ENCODE measurements around the gene GPR42. TPM values are rescaled to one million over a fixed set of nuclear protein-coding genes. Genes with fewer than 3 reads are reported as not detected.
"Not testable (repeated sequence)": the region's sequence is repeated elsewhere in the genome, so short reads cannot be mapped to it uniquely, and the experiment has no call there.

GPR42 gene
- total RNA-seq, 1 donor from 2014 or later: not detected

- peaks cover 15% of the 10 kb centered on the region for H3K27me3 Mint-ChIP-seq (ENCODE audit: insufficient read depth)
- H3K4me3 Mint-ChIP-seq: no peak overlapping the region
- H3K27ac Mint-ChIP-seq: no peak overlapping the region
- H3K9me3 Mint-ChIP-seq: peaks cover 3% of the 10 kb centered on the region
- peaks cover 11% of the 10 kb centered on the region for H3K4me1 Mint-ChIP-seq (ENCODE audit: low read depth)
- intact Hi-C loops (cut with micrococcal nuclease): no loop called here
- H3K36me3 Mint-ChIP-seq (ENCODE audit: low read depth): no peaks in the 10 kb centered on the region
- DNase-seq (ENCODE audit: low spot score): no peak
Observed at GRCh38 chr19:35378356-35378755, 7.5 kb downstream of the GPR42 start.

- Mint-ChIP-seq H3K27me3 (ENCODE audit: insufficient read depth) (peaks cover 15% of the 10 kb centered on the region), H3K4me1 (ENCODE audit: low read depth) (peaks cover 11% of the 10 kb centered on the region)
- H3K4me3 Mint-ChIP-seq; H3K9me3 Mint-ChIP-seq; DNase-seq (ENCODE audit: low spot score); H3K36me3 Mint-ChIP-seq (ENCODE audit: low read depth); intact Hi-C loops (cut with micrococcal nuclease); H3K27ac Mint-ChIP-seq: not testable (repeated sequence)
Observed at GRCh38 chr19:35379545-35379944, 8.7 kb downstream of the GPR42 start.

- H3K9me3 Mint-ChIP-seq: peaks cover 7% of the 10 kb centered on the region
Observed at GRCh38 chr19:35379992-35380391, 9.1 kb downstream of the GPR42 start.

GRCh38 chr19:35380450-35381124 is 9.7 kb downstream of the GPR42 start:
- Mint-ChIP-seq H3K4me1 (ENCODE audit: low read depth) (peaks cover 5% of the 10 kb centered on the region), H3K27ac (no peak overlapping the region), H3K36me3 (ENCODE audit: low read depth) (no peaks in the 10 kb centered on the region), H3K4me3 (no peak overlapping the region), H3K9me3 (peaks cover 7% of the 10 kb centered on the region), H3K27me3 (ENCODE audit: insufficient read depth) (peaks cover 10% of the 10 kb centered on the region)
- intact Hi-C loops (cut with micrococcal nuclease): no loop called here
- no peak for DNase-seq (ENCODE audit: low spot score)

More at GRCh38 chr19:35379992-35380391, 9.1 kb downstream of the GPR42 start:
- peaks cover 13% of the 10 kb centered on the region for H3K27me3 Mint-ChIP-seq (ENCODE audit: insufficient read depth)
- no peaks in the 10 kb centered on the region for H3K36me3 Mint-ChIP-seq (ENCODE audit: low read depth)
- peaks cover 6% of the 10 kb centered on the region for H3K4me1 Mint-ChIP-seq (ENCODE audit: low read depth)
- intact Hi-C loops (cut with micrococcal nuclease): no loop called here
- H3K27ac Mint-ChIP-seq: no peak overlapping the region
- H3K4me3 Mint-ChIP-seq: no peak overlapping the region
- DNase-seq (ENCODE audit: low spot score): no peak

DNA sequence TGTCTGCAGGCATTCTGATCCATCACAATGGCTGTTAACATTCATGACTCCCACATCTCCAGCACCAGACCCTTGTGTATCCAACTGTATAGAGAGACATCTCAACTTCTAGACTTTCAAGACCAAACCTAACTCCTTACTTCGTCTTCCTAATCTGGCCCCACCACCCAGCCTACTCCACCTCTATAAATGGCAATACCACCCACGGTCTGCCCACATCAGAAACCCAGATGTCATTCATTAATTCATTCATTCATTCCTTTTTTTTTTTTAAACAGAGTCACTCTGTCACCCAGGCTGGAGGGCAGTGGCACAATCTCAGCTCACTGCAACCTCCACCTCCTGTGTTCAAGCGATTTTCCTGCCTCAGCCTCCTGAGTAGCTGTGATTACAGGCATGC is 10.4 kb downstream of the GPR42 start:
- Mint-ChIP-seq H3K9me3 (peaks cover 8% of the 10 kb centered on the region), H3K4me1 (ENCODE audit: low read depth) (no peaks in the 10 kb centered on the region), H3K4me3 (no peak overlapping the region), H3K27ac (no peak overlapping the region), H3K27me3 (ENCODE audit: insufficient read depth) (peaks cover 8% of the 10 kb centered on the region), H3K36me3 (ENCODE audit: low read depth) (peaks cover under 1% of the 10 kb centered on the region)
- intact Hi-C loops (cut with micrococcal nuclease): no loop called here
- no peak for DNase-seq (ENCODE audit: low spot score)

DNA sequence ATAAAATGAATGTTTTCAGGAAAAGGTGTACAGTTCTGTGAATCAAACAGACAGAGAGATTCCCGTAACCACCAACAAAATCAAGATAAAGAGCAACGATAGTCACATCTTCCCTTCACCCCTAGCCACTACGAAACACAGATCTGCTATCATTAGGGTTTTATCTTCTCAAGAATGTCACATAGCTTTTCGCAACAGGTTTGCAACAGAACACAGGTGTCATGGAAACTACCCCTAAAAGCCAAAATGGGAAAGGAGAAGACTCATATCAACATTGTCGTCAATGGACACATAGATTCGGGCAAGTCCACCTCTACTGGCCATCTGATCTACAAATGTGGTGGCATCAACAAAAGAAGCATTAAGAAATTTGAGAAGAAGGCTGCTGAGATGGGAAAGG is 11.1 kb downstream of the GPR42 start:
- no peak overlapping the region for H3K4me3 Mint-ChIP-seq
- DNase-seq (ENCODE audit: low spot score): no peak
- peaks cover 3% of the 10 kb centered on the region for H3K36me3 Mint-ChIP-seq (ENCODE audit: low read depth)
- H3K4me1 Mint-ChIP-seq (ENCODE audit: low read depth): no peaks in the 10 kb centered on the region
- peaks cover 13% of the 10 kb centered on the region for H3K9me3 Mint-ChIP-seq
- peaks cover 8% of the 10 kb centered on the region for H3K27me3 Mint-ChIP-seq (ENCODE audit: insufficient read depth)
- intact Hi-C loops (cut with micrococcal nuclease): no loop called here
- no peak overlapping the region for H3K27ac Mint-ChIP-seq

DNA sequence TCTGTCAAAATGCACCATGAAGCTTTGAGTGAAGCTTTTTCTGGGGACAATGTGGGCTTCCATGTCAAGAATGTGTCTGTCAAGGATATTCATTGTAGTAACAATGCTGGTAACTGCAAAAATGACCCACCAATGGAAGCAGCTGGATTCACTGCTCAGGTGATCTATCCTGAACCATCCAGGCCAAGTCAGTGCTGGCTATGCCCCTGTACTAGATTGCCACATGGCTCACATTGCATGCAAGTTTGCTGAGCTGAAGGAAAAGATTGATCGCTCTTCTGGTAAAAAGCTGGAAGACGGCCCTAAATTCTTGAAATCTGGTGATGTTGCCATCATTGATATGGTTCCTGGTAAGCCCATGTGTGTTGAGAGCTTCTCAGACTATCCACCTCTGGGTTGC is 12.7 kb downstream of the GPR42 start:
- Mint-ChIP-seq H3K27ac (no peak overlapping the region), H3K9me3 (peaks cover 13% of the 10 kb centered on the region), H3K4me1 (ENCODE audit: low read depth) (no peaks in the 10 kb centered on the region), H3K36me3 (ENCODE audit: low read depth) (peaks cover 3% of the 10 kb centered on the region), H3K27me3 (ENCODE audit: insufficient read depth) (peaks cover 6% of the 10 kb centered on the region), H3K4me3 (no peak overlapping the region)
- no peak for DNase-seq (ENCODE audit: low spot score)
- intact Hi-C loops (cut with micrococcal nuclease): no loop called here

- Mint-ChIP-seq H3K27me3 (ENCODE audit: insufficient read depth) (peaks cover 8% of the 10 kb centered on the region), H3K4me1 (ENCODE audit: low read depth) (no peaks in the 10 kb centered on the region), H3K36me3 (ENCODE audit: low read depth) (peaks cover 3% of the 10 kb centered on the region), H3K4me3 (no peak overlapping the region), H3K9me3 (peaks cover 10% of the 10 kb centered on the region), H3K27ac (no peak overlapping the region)
- DNase-seq (ENCODE audit: low spot score): no peak
- intact Hi-C loops (cut with micrococcal nuclease): no loop called here
Observed at GRCh38 chr19:35388277-35389054, 17.6 kb downstream of the GPR42 start.

GRCh38 chr19:35389192-35389861 is 18.5 kb downstream of the GPR42 start:
- DNase-seq (ENCODE audit: low spot score): no peak
- H3K9me3 Mint-ChIP-seq: peaks cover 10% of the 10 kb centered on the region
- peaks cover 3% of the 10 kb centered on the region for H3K36me3 Mint-ChIP-seq (ENCODE audit: low read depth)
- no peak overlapping the region for H3K27ac Mint-ChIP-seq
- intact Hi-C loops (cut with micrococcal nuclease): no loop called here
- H3K27me3 Mint-ChIP-seq (ENCODE audit: insufficient read depth): peaks cover 8% of the 10 kb centered on the region
- no peaks in the 10 kb centered on the region for H3K4me1 Mint-ChIP-seq (ENCODE audit: low read depth)
- no peak overlapping the region for H3K4me3 Mint-ChIP-seq

- Mint-ChIP-seq H3K4me1 (ENCODE audit: low read depth) (no peaks in the 10 kb centered on the region), H3K36me3 (ENCODE audit: low read depth) (no peaks in the 10 kb centered on the region), H3K4me3 (no peak overlapping the region), H3K9me3 (no peaks in the 10 kb centered on the region), H3K27ac (no peak overlapping the region), H3K27me3 (ENCODE audit: insufficient read depth) (peaks cover 8% of the 10 kb centered on the region)
- no peak for DNase-seq (ENCODE audit: low spot score)
- intact Hi-C loops (cut with micrococcal nuclease): no loop called here
Observed at GRCh38 chr19:35392742-35393715, 22.2 kb downstream of the GPR42 start.

DNA sequence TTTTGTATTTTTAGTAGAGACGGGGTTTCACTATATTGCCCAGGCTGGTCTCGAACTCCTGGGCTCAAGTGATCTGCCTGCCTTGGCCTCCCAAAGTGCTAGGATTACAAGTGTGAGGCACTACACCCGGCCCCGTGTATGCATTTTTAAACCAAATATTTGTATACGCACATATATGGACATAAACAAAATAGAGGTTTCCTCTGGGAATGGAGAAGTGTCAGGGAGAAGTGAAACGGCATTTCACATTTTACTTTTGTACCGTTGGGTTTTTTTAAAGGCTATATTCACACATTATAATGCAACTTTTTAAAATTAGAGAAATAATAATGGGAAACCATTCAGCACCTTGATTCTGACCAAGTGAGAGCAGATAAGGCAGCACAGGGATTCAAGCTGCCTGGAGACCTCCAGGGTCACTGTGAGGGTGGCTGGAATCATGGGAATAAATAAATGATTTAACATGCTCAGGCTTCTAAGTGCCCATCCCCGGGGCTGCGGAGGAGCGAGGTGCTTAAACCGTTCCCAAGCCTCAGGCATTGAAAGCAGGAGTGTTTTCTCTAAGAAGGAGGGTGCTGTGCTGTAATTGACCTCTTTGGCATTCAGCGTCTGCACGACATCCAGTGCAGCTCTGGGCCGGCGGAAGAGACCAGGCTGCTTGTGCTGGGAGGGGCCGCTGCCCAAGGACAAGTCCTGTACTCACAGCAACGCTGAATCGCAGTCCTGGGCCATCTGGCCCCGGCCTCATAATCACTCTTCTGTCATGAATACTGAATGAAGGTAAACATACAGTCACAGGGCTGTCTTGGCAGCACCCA is 24.7 kb downstream of the GPR42 start:
- no peak for DNase-seq (ENCODE audit: low spot score)
- no peaks in the 10 kb centered on the region for H3K36me3 Mint-ChIP-seq (ENCODE audit: low read depth)
- no peak overlapping the region for H3K27ac Mint-ChIP-seq

More for the DNA sequence above, 24.7 kb downstream of the GPR42 start:
- no peaks in the 10 kb centered on the region for H3K4me1 Mint-ChIP-seq (ENCODE audit: low read depth)
- intact Hi-C loops (cut with micrococcal nuclease): no loop called here
- no peak overlapping the region for H3K4me3 Mint-ChIP-seq
- no peaks in the 10 kb centered on the region for H3K9me3 Mint-ChIP-seq
- H3K27me3 Mint-ChIP-seq (ENCODE audit: insufficient read depth): peaks cover 8% of the 10 kb centered on the region

Data from activated T-helper 1 cell treated with anti-CD3 and anti-CD28 coated beads, Interleukin-12 subunit alpha, Interleukin-12 subunit beta, Interleukin-2, Interleukin-4 antibody, amounts not matched to agents 30 ng/mL and 10 ng/mL and 1 ng/mL, durations not matched to agents 14 hours and 24 hours and 36 hours (primary cell).